Heart right ventricle (tissue), 16 donors: ENCODE data around the gene CREBBP. TPM values are rescaled to one million over a fixed set of nuclear protein-coding genes. Genes with fewer than 3 reads are reported as not detected.
A peak's percentile ranks its signal among the peaks of the same experiment; 100 is the strongest.

ENCODE experiments used
- ATAC-seq, 8 donors: fragments of 200-7000 bp; cut with Tn5 transposase; one replicate each; pipeline ENCODE4 v1.9.1; 2020; ENCODE audit warnings: mild to moderate bottlenecking in 8 of 8, moderate library complexity in 8 of 8, moderate number of reproducible peaks in 1 of 8
- DNase-seq, 2 donors: peaks; one replicate each; pipeline ENCODE4 v3.0.0-alpha.2; 2020
- H3K27ac ChIP-seq, 10 donors: fragments of 200-600 bp; sonication (generic) in 2 of 10; one replicate each; pipeline versions ENCODE4 v1.5.0 to v1.8.0; 2020 to 2022; ENCODE audit warnings: mild to moderate bottlenecking in 3 of 10
- H3K27me3 ChIP-seq, 7 donors: fragments of 200-600 bp; one replicate each; pipeline ENCODE4 v1.8.0; 2021 to 2022; ENCODE audit warnings: mild to moderate bottlenecking in 2 of 7
- H3K36me3 ChIP-seq, 9 donors: fragments of 200-600 bp; sonication (generic) in 1 of 9; one replicate each; pipeline versions ENCODE4 v1.5.0 to v1.8.0; 2020 to 2022; ENCODE audit warnings: mild to moderate bottlenecking in 2 of 9
- H3K4me1 ChIP-seq, 9 donors: fragments of 200-600 bp; sonication (generic) in 1 of 9; one replicate each; pipeline versions ENCODE4 v1.5.0 to v1.8.0; 2020 to 2022; ENCODE audit warnings: mild to moderate bottlenecking in 4 of 9
- H3K4me3 ChIP-seq, 10 donors: fragments of 200-600 bp; sonication (generic) in 2 of 10; one replicate each; pipeline versions ENCODE4 v1.5.0 to v1.8.0; 2020 to 2022; ENCODE audit warnings: mild to moderate bottlenecking in 7 of 10, moderate library complexity in 2 of 10
- H3K9me3 ChIP-seq, 11 donors: fragments of 200-600 bp in 10 of 11; sonication (generic) in 2 of 11; one replicate each; pipeline versions ENCODE4 v1.5.0 to v1.8.0; 2013 to 2022; ENCODE audit warnings: mild to moderate bottlenecking in 2 of 11, control low read depth in 1 of 11, moderate library complexity in 1 of 11
- WGBS, 2 donors: extraction: QIAGEN DNeasy Blood & Tissue Kit; methylation state at CpG; one replicate each; pipeline ENCODE4 v1.1.7; 2013; ENCODE audit warnings: inconsistent platforms in 1 of 2; 5-methylcytosine and 5-hydroxymethylcytosine counted together
- intact Hi-C, 10 donors: fragments of 100-400 bp; cut with DNase I; formaldehyde crosslinking; loops; one replicate each; pipeline versions ENCODE4 v1.11.1 to v1.14.2; 2022
- polyA plus RNA-seq, 2 donors: library from polyadenylated mRNA; stranded (reverse); fragments of 200-250 nt; gene quantifications; one replicate each; pipeline ENCODE4 v1.2.3, GENCODE V29; 2013
- total RNA-seq, 10 donors: library from RNA; stranded (reverse); fragmentation: NEBNext Ultra II Directional in 3 of 10; extraction: Animal tissue kit (Norgen Biotek cat#: 25700) in 3 of 10; gene quantifications; one replicate each; pipeline versions ENCODE4 v1.2.1 to v1.2.4, GENCODE V29; 2021 to 2023
- TF ChIP-seq, protein P1 (sequence below), 9 donors: fragments of 200-600 bp; sonication (generic) in 2 of 9; IDR thresholded peaks; one replicate each; pipeline versions ENCODE4 v1.5.0 to v1.8.0; 2021 to 2022; ENCODE audit warnings: antibody characterized with exemption in 9 of 9, mild to moderate bottlenecking in 5 of 9, moderate library complexity in 1 of 9
- donor health status: Arrhythmogenic right ventricular cardiomyopathy.
- donor health status: ischemic (EF 13 %, LVEDD 7.1; RV severe dilation, severe dysfunction).
- donor health status: healthy with polysubstance abuse.
- donor health status: DM: no; HTN: yes; CAD: no.
- donor health status: DM: no; HTN: no; CAD: no.
- donor health status: ischemic (EF 25% LVEDD 6.9; RV normal size, moderate dysfunction).
- donor health status: ischemic (EF 25% LVEDD 5.7; RV mildly dilated, moderate dysfunction).
- donor health status: healthy.
- donor health status: DM: yes; HTN: yes; CAD: no.
- donor health status: Ischemic cardiomyopathy.
- donor health status: ischemic (EF 35%, LVEDD 5.7; RV mildly dilated, moderate dysfunction).
- donor health status: nonischemic (EF 11% LVEDD 7.7; RV severe dilation, severe dysfunction).
- donor health status: DM: yes; HTN: yes; CAD: no.
- donor health status: PGD.
- donor health status: ischemic (EF 29% LVEDD 5.4; RV normal size, mild dysfunction).
- donor health status: nonischemic (EF 23%, LVEDD 6.1; RV moderate dilation, normal function).

CREBBP gene
- total and polyA plus RNA-seq, 12 donors, result 6.3 to 51.5 (median 41.0) TPM

DNA sequence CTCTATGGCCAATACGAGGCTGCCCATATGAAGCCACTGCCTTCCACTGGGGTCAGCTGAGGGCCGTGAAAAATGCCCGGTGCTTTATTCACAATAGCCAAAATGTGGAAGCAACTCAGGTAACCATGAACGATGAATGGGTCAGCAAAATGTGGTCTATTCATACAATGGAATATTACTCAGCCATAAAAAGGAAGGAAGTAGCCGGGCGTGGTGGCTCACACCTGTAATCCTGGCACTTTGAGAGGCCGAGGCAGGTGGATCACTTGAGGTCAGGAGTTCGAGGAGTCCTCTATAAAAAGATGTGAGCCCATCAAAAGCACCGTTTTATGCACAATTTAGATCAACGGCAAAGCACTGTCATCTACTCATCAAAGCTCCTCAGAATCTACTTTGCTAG, 158.0 kb downstream of the CREBBP start:
- intact Hi-C loops, result no loop called here
- ATAC-seq (no peak), DNase-seq (no peak)
- TF ChIP-seq, protein P1, sequence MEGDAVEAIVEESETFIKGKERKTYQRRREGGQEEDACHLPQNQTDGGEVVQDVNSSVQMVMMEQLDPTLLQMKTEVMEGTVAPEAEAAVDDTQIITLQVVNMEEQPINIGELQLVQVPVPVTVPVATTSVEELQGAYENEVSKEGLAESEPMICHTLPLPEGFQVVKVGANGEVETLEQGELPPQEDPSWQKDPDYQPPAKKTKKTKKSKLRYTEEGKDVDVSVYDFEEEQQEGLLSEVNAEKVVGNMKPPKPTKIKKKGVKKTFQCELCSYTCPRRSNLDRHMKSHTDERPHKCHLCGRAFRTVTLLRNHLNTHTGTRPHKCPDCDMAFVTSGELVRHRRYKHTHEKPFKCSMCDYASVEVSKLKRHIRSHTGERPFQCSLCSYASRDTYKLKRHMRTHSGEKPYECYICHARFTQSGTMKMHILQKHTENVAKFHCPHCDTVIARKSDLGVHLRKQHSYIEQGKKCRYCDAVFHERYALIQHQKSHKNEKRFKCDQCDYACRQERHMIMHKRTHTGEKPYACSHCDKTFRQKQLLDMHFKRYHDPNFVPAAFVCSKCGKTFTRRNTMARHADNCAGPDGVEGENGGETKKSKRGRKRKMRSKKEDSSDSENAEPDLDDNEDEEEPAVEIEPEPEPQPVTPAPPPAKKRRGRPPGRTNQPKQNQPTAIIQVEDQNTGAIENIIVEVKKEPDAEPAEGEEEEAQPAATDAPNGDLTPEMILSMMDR (IDR thresholded peaks at IDR 0.05), result no peak
- Histone ChIP-seq H3K27ac (no peak overlapping the region), H3K27me3 (no peaks in the 10 kb centered on the region), H3K4me3 (no peak overlapping the region), H3K9me3 (no peaks in the 10 kb centered on the region), H3K4me1 (peaks cover 3 to 8% (median 7%) of the 10 kb centered on the region in 9 donors), H3K36me3 (peaks cover 0 to 19% (median 9%) of the 10 kb centered on the region in 9 donors)
- WGBS, 2 donors, result 87 to 93% methylated on average over 10 of the region's 10 CpGs

GRCh38 chr16:3720418-3720817, 160.1 kb downstream of the CREBBP start:
- H3K27ac ChIP-seq, result peak overlapping the region in 1 of 10 donors; percentile 30
- TF ChIP-seq, protein P1 (IDR thresholded peaks at IDR 0.05), result no peak
- intact Hi-C loops, result no loop called here
- no peak overlapping the region for H3K4me3 ChIP-seq
- DNase-seq (no peak), ATAC-seq (peak in 1 of 8 donors; percentile 27)
- H3K9me3 ChIP-seq, result no peaks in the 10 kb centered on the region
- H3K4me1 ChIP-seq, result peaks cover 6 to 19% (median 15%) of the 10 kb centered on the region in 9 donors
- H3K27me3 ChIP-seq, result no peaks in the 10 kb centered on the region
- WGBS, 2 donors, result 56 to 66% methylated on average over 11 of the region's 11 CpGs
- H3K36me3 ChIP-seq, result no peaks in the 10 kb centered on the region

- no peak overlapping the region for H3K4me3 ChIP-seq
- H3K27ac ChIP-seq, result no peak overlapping the region
- peaks cover 6 to 19% (median 15%) of the 10 kb centered on the region in 9 donors for H3K4me1 ChIP-seq
- WGBS, 2 donors, result 95 to 97% methylated on average over 10 of the region's 10 CpGs
- H3K36me3 ChIP-seq, result peaks cover 0 to 4% (median 0%) of the 10 kb centered on the region in 9 donors
- intact Hi-C loops, result no loop called here
- ATAC-seq (no peak), DNase-seq (no peak)
- no peaks in the 10 kb centered on the region for H3K9me3 ChIP-seq
- TF ChIP-seq, protein P1 (IDR thresholded peaks at IDR 0.05), result no peak
- no peaks in the 10 kb centered on the region for H3K27me3 ChIP-seq
Measured at GRCh38 chr16:3718628-3719027, 161.9 kb downstream of the CREBBP start.

- DNase-seq, result no peak
- no peaks in the 10 kb centered on the region for H3K9me3 ChIP-seq
- no peaks in the 10 kb centered on the region for H3K27me3 ChIP-seq
- intact Hi-C loops, result no loop called here
- 25 to 28% methylated on average over 5 of the region's 5 CpGs for WGBS, 2 donors
- TF ChIP-seq, protein P1 (IDR thresholded peaks at IDR 0.05), result no peak
- peak overlapping the region; percentile 66 to 100 (median 96) for H3K4me3 ChIP-seq
- peak overlapping the region; percentile 84 to 97 (median 94) for H3K27ac ChIP-seq
- ATAC-seq, result peak in 1 of 8 donors; percentile 6
- peaks cover 6 to 19% (median 15%) of the 10 kb centered on the region in 9 donors for H3K4me1 ChIP-seq
- H3K36me3 ChIP-seq, result peaks cover 0 to 10% (median 0%) of the 10 kb centered on the region in 9 donors
Measured at GRCh38 chr16:3718019-3718391, 162.5 kb downstream of the CREBBP start.
